NT2/D1 (cell line): ENCODE measurements around the gene SYNE2.

Source experiments
- DNase-seq: peaks from one replicate; pipeline ENCODE4 v3.0.0-alpha.2; 2011; ENCODE audit warnings: low read depth, low spot score
- H3K27me3 ChIP-seq: 2 replicates; pipeline ENCODE4 v1.6.0; 2011; ENCODE audit warnings: mild to moderate bottlenecking; ENCODE audit not compliant: insufficient read length, insufficient read depth
- H3K36me3 ChIP-seq: 2 replicates; pipeline ENCODE4 v1.6.1; 2011; ENCODE audit warnings: mild to moderate bottlenecking, low read length, mixed read lengths; ENCODE audit not compliant: insufficient read depth, insufficient read length
- H3K4me1 ChIP-seq: 2 replicates; pipeline ENCODE4 v1.5.1; 2011; ENCODE audit not compliant: insufficient read depth, insufficient read length
- H3K4me3 ChIP-seq: 2 replicates; pipeline ENCODE4 v1.5.1; 2011; ENCODE audit warnings: low read depth; ENCODE audit not compliant: insufficient read length
- H3K9ac ChIP-seq: 2 replicates; pipeline ENCODE4 v1.6.0; 2011; ENCODE audit warnings: low read depth; ENCODE audit not compliant: insufficient read length
- H3K9me3 ChIP-seq: 2 replicates; pipeline ENCODE4 v1.5.1; 2011; ENCODE audit warnings: mild to moderate bottlenecking, low read length; ENCODE audit not compliant: insufficient read depth
- SUZ12 ChIP-seq: IDR thresholded peaks from 2 replicates; pipeline ENCODE4 v1.6.1; 2011; ENCODE audit not compliant: insufficient read length, insufficient read depth; ENCODE audit errors: extremely low read depth
- YY1 ChIP-seq: IDR thresholded peaks from 2 replicates; pipeline ENCODE4 v1.6.1; 2011; ENCODE audit not compliant: insufficient read length, insufficient read depth
- ZNF274 ChIP-seq: IDR thresholded peaks from 2 replicates; pipeline ENCODE4 v1.6.1; 2011; ENCODE audit warnings: mild to moderate bottlenecking, low read depth, low read length

SYNE2 gene

DNA sequence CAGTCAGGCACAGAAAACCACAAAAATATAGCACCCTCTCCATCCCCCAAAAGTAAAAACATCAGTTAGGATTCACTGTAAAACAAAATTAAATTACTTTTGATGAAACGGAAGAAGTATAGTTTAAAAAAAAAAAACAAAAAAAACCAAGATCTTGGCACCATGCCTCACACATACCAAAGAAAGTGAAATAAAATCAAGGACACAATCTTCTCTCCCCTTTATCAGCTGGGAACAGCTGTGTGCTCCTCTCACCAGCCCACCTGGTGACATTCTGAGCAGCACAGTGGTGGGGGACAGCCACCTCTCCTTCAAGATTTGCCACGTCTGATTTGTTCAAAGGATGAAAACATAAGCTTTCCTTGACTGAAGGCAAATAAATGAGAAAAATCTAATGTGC, 385.8 kb downstream of the SYNE2 start:
- no peak for DNase-seq
- Histone ChIP-seq H3K9me3 (no peaks in the 10 kb centered on the region), H3K4me3 (no peak overlapping the region), H3K4me1 (no peaks in the 10 kb centered on the region), H3K36me3 (no peaks in the 10 kb centered on the region), H3K27me3 (no peaks in the 10 kb centered on the region), H3K9ac (no peak overlapping the region)
- TF ChIP-seq YY1 (no peak), SUZ12 (no peak), ZNF274 (no peak)

DNA sequence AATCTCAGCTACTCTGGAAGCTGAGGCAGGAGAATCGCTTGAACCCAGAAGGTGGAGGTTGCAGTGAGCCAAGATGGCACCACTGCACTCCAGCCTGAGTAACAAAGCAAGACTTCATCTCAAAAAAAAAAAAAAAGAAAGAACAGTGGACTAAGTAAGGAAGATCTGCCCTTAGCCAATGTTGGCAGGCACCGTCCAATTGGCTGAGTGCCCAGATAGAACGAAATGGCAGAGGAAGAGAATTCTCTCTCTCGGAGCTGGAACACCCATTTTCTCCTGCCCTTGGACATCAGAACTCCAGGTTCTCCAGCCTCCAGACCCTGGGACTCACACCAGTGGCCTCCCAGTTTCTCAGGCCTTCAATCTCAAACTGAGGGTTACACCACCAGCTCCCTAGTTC, 391.5 kb downstream of the SYNE2 start:
- Histone ChIP-seq H3K9ac (no peak overlapping the region), H3K36me3 (no peaks in the 10 kb centered on the region), H3K4me3 (no peak overlapping the region), H3K4me1 (no peaks in the 10 kb centered on the region), H3K27me3 (no peaks in the 10 kb centered on the region), H3K9me3 (no peaks in the 10 kb centered on the region)
- no peak for DNase-seq
- TF ChIP-seq ZNF274, result no peak
- TF ChIP-seq YY1, result no peak
- TF ChIP-seq SUZ12, result no peak

DNA sequence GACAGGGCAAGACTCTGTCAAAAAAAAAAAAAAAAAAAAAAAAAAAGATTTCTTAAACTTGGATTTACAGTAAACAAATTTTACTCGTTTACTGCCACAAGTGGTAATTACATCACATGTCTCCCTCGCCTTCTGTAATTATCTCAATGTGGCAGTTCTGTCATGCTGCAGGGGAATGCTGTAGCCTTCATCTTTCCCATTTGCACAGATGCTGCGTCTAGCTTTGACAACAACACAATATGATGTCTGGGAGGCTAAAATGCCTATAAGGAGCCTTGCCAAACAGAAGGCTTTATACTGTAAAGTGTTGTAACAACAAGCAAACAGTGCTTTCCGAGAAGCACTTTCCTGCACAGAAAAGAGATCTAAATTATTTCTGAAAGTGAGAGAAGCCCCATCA, 392.7 kb downstream of the SYNE2 start:
- no peaks in the 10 kb centered on the region for H3K4me1 ChIP-seq
- H3K9me3 ChIP-seq, result no peaks in the 10 kb centered on the region
- no peak for DNase-seq
- no peaks in the 10 kb centered on the region for H3K36me3 ChIP-seq
- no peak overlapping the region for H3K9ac ChIP-seq
- H3K4me3 ChIP-seq, result no peak overlapping the region
- no peaks in the 10 kb centered on the region for H3K27me3 ChIP-seq
- TF ChIP-seq SUZ12 (no peak), ZNF274 (no peak), YY1 (no peak)

DNA sequence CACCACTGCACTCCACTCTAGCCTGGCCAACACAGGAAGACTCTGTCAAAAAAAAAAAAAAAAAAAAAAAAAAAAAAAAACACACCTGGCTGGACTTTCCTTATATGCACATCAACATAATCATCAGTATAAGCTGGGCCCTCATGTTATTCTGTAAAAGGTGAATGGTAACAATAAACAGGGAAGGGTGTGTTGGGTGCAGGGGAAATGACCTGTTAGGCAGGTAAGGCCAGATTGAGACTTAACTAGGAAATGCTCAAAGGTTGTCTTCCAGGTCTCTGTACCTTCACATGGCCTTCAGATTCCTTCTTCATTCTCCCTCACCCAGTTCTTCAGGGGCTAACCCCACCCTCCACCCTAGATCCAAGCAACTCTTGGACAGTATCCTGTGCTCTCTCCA, 393.9 kb downstream of the SYNE2 start:
- no peak for DNase-seq
- Histone ChIP-seq H3K36me3 (no peaks in the 10 kb centered on the region), H3K9ac (no peak overlapping the region), H3K27me3 (no peaks in the 10 kb centered on the region), H3K9me3 (no peaks in the 10 kb centered on the region), H3K4me3 (no peak overlapping the region), H3K4me1 (no peaks in the 10 kb centered on the region)
- TF ChIP-seq YY1 (no peak), SUZ12 (no peak), ZNF274 (no peak)

DNA sequence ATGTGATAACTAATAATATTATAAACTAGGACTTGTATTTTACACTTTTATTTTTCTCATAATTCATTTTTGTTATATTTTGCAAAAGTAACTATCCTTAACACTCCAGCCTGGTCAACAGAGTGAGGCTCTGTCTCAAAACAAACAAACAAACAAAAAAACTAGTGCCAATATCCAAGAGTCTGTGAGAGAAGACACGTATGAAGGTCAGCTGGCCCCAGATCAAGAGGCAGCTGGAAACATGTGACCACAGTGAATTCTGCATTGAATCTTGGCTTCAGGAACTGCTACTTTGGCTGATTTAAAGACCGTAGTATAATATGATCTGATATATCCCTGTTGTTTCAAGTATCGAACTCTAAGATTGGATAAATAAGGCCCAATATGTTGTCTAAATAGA, 394.4 kb downstream of the SYNE2 start:
- no peaks in the 10 kb centered on the region for H3K36me3 ChIP-seq
- no peaks in the 10 kb centered on the region for H3K9me3 ChIP-seq
- H3K4me1 ChIP-seq, result no peaks in the 10 kb centered on the region
- TF ChIP-seq YY1, result no peak
- no peak for TF ChIP-seq SUZ12
- TF ChIP-seq ZNF274, result no peak
- H3K9ac ChIP-seq, result no peak overlapping the region
- DNase-seq, result no peak
- no peak overlapping the region for H3K4me3 ChIP-seq
- H3K27me3 ChIP-seq, result no peaks in the 10 kb centered on the region

DNA sequence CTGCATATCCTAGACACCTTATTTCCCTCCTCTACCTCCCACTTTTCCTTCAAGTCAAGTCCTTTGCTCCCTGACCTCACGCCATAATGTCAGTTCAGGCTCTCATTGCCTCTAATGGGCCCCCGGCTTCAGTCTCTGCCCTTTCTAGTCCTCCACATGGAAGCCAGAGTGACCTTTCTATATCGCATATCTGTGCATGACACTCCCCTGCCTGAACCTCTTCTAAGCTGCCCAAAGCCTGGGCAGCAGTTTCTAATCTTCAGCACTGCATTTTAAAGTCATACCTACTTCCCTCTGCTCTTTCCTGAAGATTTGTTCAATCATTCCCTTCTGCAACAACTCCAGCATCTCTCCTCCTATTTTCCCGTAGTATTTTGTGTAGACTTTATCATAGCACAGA, 395.9 kb downstream of the SYNE2 start:
- H3K9ac ChIP-seq, result no peak overlapping the region
- H3K4me1 ChIP-seq, result no peaks in the 10 kb centered on the region
- TF ChIP-seq YY1 (no peak), SUZ12 (no peak), ZNF274 (no peak)
- no peaks in the 10 kb centered on the region for H3K36me3 ChIP-seq
- H3K9me3 ChIP-seq, result no peaks in the 10 kb centered on the region
- no peaks in the 10 kb centered on the region for H3K27me3 ChIP-seq
- DNase-seq, result no peak
- no peak overlapping the region for H3K4me3 ChIP-seq

DNA sequence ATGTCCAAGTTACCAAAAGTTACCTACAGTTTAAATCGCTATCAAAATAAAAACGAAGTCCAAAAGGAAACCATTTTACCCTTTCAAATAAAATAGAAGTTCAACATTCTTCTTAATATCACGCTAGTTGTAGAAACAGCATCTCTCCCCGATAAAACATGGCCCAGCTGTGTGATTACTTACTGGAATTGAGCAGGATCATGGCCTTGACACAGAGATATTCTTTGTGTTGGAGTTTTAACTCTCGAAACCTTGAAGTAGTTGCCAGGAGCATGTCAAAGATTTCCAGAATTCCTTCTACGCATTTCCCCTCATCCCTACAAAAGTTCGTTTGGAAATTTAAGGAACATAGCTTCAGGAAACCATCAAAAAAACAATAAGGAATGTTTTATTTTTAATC, 396.6 kb downstream of the SYNE2 start:
- H3K27me3 ChIP-seq, result no peaks in the 10 kb centered on the region
- no peaks in the 10 kb centered on the region for H3K4me1 ChIP-seq
- TF ChIP-seq SUZ12 (no peak), ZNF274 (no peak), YY1 (no peak)
- no peaks in the 10 kb centered on the region for H3K9me3 ChIP-seq
- no peaks in the 10 kb centered on the region for H3K36me3 ChIP-seq
- H3K4me3 ChIP-seq, result no peak overlapping the region
- no peak overlapping the region for H3K9ac ChIP-seq
- no peak for DNase-seq

DNA sequence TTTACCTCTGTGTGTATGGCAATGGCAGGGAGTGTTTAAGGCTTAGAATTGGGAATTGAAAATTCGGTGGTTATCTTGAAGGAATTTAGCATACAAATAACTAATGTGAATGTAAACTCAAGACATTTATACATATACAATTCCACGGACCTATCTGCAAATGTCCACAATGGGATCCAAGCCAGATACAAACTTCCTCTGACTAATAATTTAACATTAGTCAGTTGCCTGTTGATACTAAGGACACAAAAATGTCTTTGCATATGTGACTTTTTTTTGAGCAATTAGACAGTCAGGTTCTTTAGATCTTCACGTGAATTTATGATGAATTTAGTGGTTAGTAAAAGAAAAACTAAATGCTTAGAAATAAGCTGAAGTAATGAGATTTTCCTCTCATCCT, 400.9 kb downstream of the SYNE2 start:
- Histone ChIP-seq H3K9ac (no peak overlapping the region), H3K36me3 (no peaks in the 10 kb centered on the region), H3K4me3 (no peak overlapping the region), H3K4me1 (no peaks in the 10 kb centered on the region), H3K27me3 (no peaks in the 10 kb centered on the region), H3K9me3 (no peaks in the 10 kb centered on the region)
- no peak for TF ChIP-seq SUZ12
- no peak for TF ChIP-seq YY1
- no peak for TF ChIP-seq ZNF274
- DNase-seq, result no peak
